B cell (primary cell): ENCODE measurements around the gene WDR87. TPM values are rescaled to one million over a fixed set of nuclear protein-coding genes. Genes with fewer than 3 reads are reported as not detected.

Experiments
- ATAC-seq: fragments of 200-7000 bp; cut with Tn5 transposase; one replicate; pipeline ENCODE4 v1.10.0; 2021; ENCODE audit warnings: low read depth, mild to moderate bottlenecking, moderate number of reproducible peaks, moderate library complexity
- CTCF ChIA-PET: fragments of 350-600 bp; sonication (Branson Sonifier 250); formaldehyde crosslinking; loops from one replicate; lab custom pipeline; 2021; ENCODE audit warnings: antibody characterized with exemption, inconsistent platforms; lab: Charles Lee
- POLR2A ChIA-PET: fragments of 350-600 bp; sonication (Branson Sonifier 250); formaldehyde crosslinking; loops from one replicate; lab custom pipeline; 2021; ENCODE audit warnings: antibody characterized with exemption; lab: Charles Lee
- DNase-seq: peaks from one replicate; pipeline ENCODE4 v3.0.0; 2013
- H2AFZ ChIP-seq: 2 replicates; pipeline ENCODE4 v1.6.1; 2012; ENCODE audit warnings: mild to moderate bottlenecking, low read depth, low read length; ENCODE audit not compliant: insufficient read depth, poor library complexity, severe bottlenecking
- H3K27ac ChIP-seq, 2 donors: 1 replicate in 1 of 2; 2 replicates in 1 of 2; pipeline ENCODE4 v1.5.1; 2012 to 2013; ENCODE audit warnings: low read length in 2 of 2, mild to moderate bottlenecking in 2 of 2, moderate library complexity in 1 of 2
- H3K27me3 ChIP-seq, 4 experiments: fragments of 200-600 bp in 1 of 4; sonication (generic) in 1 of 4; replicated peaks in 1 of 4; 1 replicate in 2 of 4; 2 replicates in 2 of 4; pipeline versions ENCODE4 v1.6.1 to v1.7.0; 2013 to 2016; ENCODE audit warnings: low read length in 3 of 4, mild to moderate bottlenecking in 2 of 4, mixed read lengths in 1 of 4, moderate library complexity in 1 of 4; ENCODE audit not compliant: insufficient read depth in 4 of 4, control insufficient read depth in 3 of 4; ENCODE audit errors: control extremely low read depth in 1 of 4
- H3K36me3 ChIP-seq, 2 experiments: replicated peaks in 1 of 2; 1 replicate in 1 of 2; 2 replicates in 1 of 2; pipeline versions ENCODE4 v1.6.1 to v1.7.1; 2013; ENCODE audit warnings: low read length in 1 of 2; ENCODE audit not compliant: insufficient read depth in 2 of 2, control insufficient read depth in 1 of 2; ENCODE audit errors: control extremely low read depth in 1 of 2, extremely low read depth in 1 of 2
- H3K4me1 ChIP-seq, 2 donors: fragments of 200-600 bp in 1 of 2; sonication (generic) in 1 of 2; 1 replicate in 1 of 2; 2 replicates in 1 of 2; pipeline versions ENCODE4 v1.5.1 to v1.6.1; 2013 to 2017; ENCODE audit warnings: low read length in 2 of 2; ENCODE audit not compliant: control insufficient read depth in 2 of 2, insufficient read depth in 2 of 2
- H3K4me2 ChIP-seq: replicated peaks from 2 replicates; pipeline ENCODE3; 2012; ENCODE audit warnings: mild to moderate bottlenecking, low read depth, low read length; ENCODE audit not compliant: poor library complexity, severe bottlenecking
- H3K4me3 ChIP-seq, 5 experiments: fragments of 200-600 bp in 1 of 5; sonication (generic) in 1 of 5; 1 replicate in 3 of 5; 2 replicates in 2 of 5; pipeline versions ENCODE4 v1.5.1 to v1.7.0; 2011 to 2016; ENCODE audit warnings: low read length in 4 of 5, mild to moderate bottlenecking in 4 of 5, low read depth in 2 of 5, control low read depth in 1 of 5, moderate library complexity in 1 of 5; ENCODE audit not compliant: insufficient read depth in 1 of 5; ENCODE audit errors: control extremely low read depth in 1 of 5, extremely low read depth in 1 of 5
- H3K79me2 ChIP-seq: fragments of 200-600 bp; sonication (generic); one replicate; pipeline ENCODE4 v1.6.0; 2016; ENCODE audit warnings: low read length; ENCODE audit not compliant: control insufficient read depth, insufficient read depth
- H3K9ac ChIP-seq: fragments of 200-600 bp; sonication (generic); 2 replicates; pipeline ENCODE4 v1.6.1; 2017; ENCODE audit warnings: mild to moderate bottlenecking, low read length, moderate library complexity
- H3K9me3 ChIP-seq, 3 donors: one replicate each; pipeline versions ENCODE4 v1.6.1 to v1.7.1; 2013; ENCODE audit warnings: low read length in 2 of 3; ENCODE audit not compliant: control insufficient read depth in 2 of 3, insufficient read depth in 1 of 3; ENCODE audit errors: control extremely low read depth in 1 of 3
- H4K20me1 ChIP-seq: 2 replicates; pipeline ENCODE4 v1.6.0; 2012; ENCODE audit warnings: mild to moderate bottlenecking, low read length; ENCODE audit not compliant: insufficient read depth, control insufficient read depth, poor library complexity, severe bottlenecking
- H3K27ac Mint-ChIP-seq: one replicate; pipeline ENCODE4 v1.8.0; 2021; ENCODE audit warnings: mixed read lengths
- H3K27me3 Mint-ChIP-seq: one replicate; pipeline ENCODE4 v1.8.0; 2021; ENCODE audit warnings: mixed read lengths
- H3K4me1 Mint-ChIP-seq: one replicate; pipeline ENCODE4 v1.8.0; 2021; ENCODE audit warnings: mixed read lengths
- H3K4me3 Mint-ChIP-seq: one replicate; pipeline ENCODE4 v1.8.0; 2021; ENCODE audit warnings: mixed read lengths
- H3K9me3 Mint-ChIP-seq: one replicate; pipeline ENCODE4 v1.8.0; 2022; ENCODE audit warnings: mixed read lengths; ENCODE audit not compliant: insufficient read depth
- CTCF ChIP-seq: fragments of 200-600 bp; IDR thresholded peaks from one replicate; pipeline ENCODE4 v1.8.0; 2022; ENCODE audit warnings: antibody characterized with exemption, mild to moderate bottlenecking
- EZH2 ChIP-seq: IDR thresholded peaks from 2 replicates; pipeline ENCODE4 v1.6.1; 2012; ENCODE audit warnings: borderline replicate concordance, low read depth, mild to moderate bottlenecking, moderate library complexity, low read length; ENCODE audit not compliant: insufficient read depth, poor library complexity, severe bottlenecking
- WGBS: methylation state at CpG from one replicate; pipeline ENCODE4 v1.1.5; 2013; ENCODE audit warnings: missing lambda C conversion rate; ENCODE audit not compliant: insufficient coverage; 5-methylcytosine and 5-hydroxymethylcytosine counted together
- intact Hi-C: fragments of 100-400 bp; cut with micrococcal nuclease; formaldehyde crosslinking; loops from one replicate; pipeline ENCODE4 v1.10.0; 2022
- polyA plus RNA-seq: library from polyadenylated mRNA; depleted of rRNA; stranded (reverse); fragments of >200 nt; gene quantifications from 2 replicates; pipeline ENCODE4 v1.2.3, GENCODE V29; 2012
- total RNA-seq, 2 donors: library from RNA; stranded (reverse); fragments of 120-200 nt in 1 of 2; gene quantifications; 1 replicate in 1 of 2; 2 replicates in 1 of 2; pipeline versions ENCODE4 v1.2.3 to v1.2.4, GENCODE V29; 2013 to 2022

Gene WDR87
- total and polyA plus RNA-seq, 2 donors (not counting 1 experiment from before 2014, with no cell fraction given) = not detected

GRCh38 chr19:37899966-37900365, 6.4 kb downstream of the WDR87 start:
- no peak for ATAC-seq
- H3K36me3 ChIP-seq = no peaks in the 10 kb centered on the region
- Mint-ChIP-seq H3K4me1 (peaks cover 20% of the 10 kb centered on the region), H3K27ac (no peak overlapping the region), H3K9me3 (no peaks in the 10 kb centered on the region), H3K4me3 (no peak overlapping the region), H3K27me3 (no peaks in the 10 kb centered on the region)
- no peak overlapping the region for H3K9ac ChIP-seq
- no peak overlapping the region for H2AFZ ChIP-seq
- no peaks in the 10 kb centered on the region for H3K79me2 ChIP-seq
- H3K4me2 ChIP-seq = no peak overlapping the region
- 69% methylated on average over 2 of the region's 2 CpGs for WGBS
- no peak for TF ChIP-seq CTCF
- no peak for TF ChIP-seq EZH2
- no peaks in the 10 kb centered on the region for H3K27me3 ChIP-seq
- intact Hi-C loops = loop anchor here (2.0 to 10.0 kb wide), 5 partner anchors 243 to 715 kb away; partner anchors contain the start of genes DPF1, EIF3K, MAP4K1 and PPP1R14A
- ChIA-PET POLR2A (interaction anchor here (0.6 kb wide), 4 partner anchors 58 to 498 kb away, joined by 3 to 11 read pairs (median 6); no protein-coding TSS in a partner anchor), CTCF (interaction anchor here (0.6 to 9.9 kb wide), 14 partner anchors 92 to 503 kb away, joined by 3 to 186 read pairs (median 5); partner anchors contain the start of gene FAM98C)
- no peak overlapping the region for H3K4me3 ChIP-seq
- H3K9me3 ChIP-seq = no peaks in the 10 kb centered on the region
- H4K20me1 ChIP-seq = no peaks in the 10 kb centered on the region
- H3K4me1 ChIP-seq = peaks cover 10 to 18% of the 10 kb centered on the region in 2 donors
- H3K27ac ChIP-seq = no peak overlapping the region
- DNase-seq = no peak

DNA sequence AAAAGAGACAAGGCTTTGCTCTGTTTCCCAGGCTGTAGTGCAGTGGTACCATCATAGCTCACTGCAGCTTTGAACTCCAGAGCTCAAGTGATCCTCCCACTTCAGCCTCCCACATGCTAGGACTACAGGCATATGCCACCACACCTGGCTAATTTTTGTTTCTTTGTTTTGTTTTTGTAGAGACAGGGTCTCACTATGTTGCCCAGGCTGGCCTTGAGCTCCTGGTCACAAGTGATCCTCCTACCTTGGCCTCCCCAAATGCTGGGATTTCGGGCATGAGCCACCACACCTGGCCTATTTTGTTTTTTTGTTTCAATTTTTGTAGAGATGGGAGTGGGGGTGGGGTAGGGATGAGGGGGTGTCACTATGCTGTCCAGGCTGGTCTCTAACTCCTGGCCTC, 6.9 kb downstream of the WDR87 start:
- WGBS = 60% methylated on average over 1 of the region's 1 CpG
- H3K27me3 ChIP-seq = no peaks in the 10 kb centered on the region
- H2AFZ ChIP-seq = no peak overlapping the region
- no peaks in the 10 kb centered on the region for H3K9me3 Mint-ChIP-seq
- H3K79me2 ChIP-seq = no peaks in the 10 kb centered on the region
- CTCF ChIA-PET = interaction anchor here (0.6 to 9.9 kb wide), 18 partner anchors 12 to 504 kb away, joined by 3 to 175 read pairs (median 4); partner anchors contain the start of gene FAM98C
- H3K4me2 ChIP-seq = no peak overlapping the region
- ATAC-seq = no peak
- no peak overlapping the region for H3K27ac Mint-ChIP-seq
- no peak for DNase-seq
- H3K9ac ChIP-seq = no peak overlapping the region
- H4K20me1 ChIP-seq = no peaks in the 10 kb centered on the region
- no peaks in the 10 kb centered on the region for H3K27me3 Mint-ChIP-seq
- H3K4me3 Mint-ChIP-seq = no peak overlapping the region
- H3K4me1 Mint-ChIP-seq = peaks cover 20% of the 10 kb centered on the region
- intact Hi-C loops = loop anchor here (2.0 to 5.0 kb wide), 3 partner anchors 243 to 358 kb away; partner anchors contain the start of gene PPP1R14A
- H3K4me3 ChIP-seq = no peak overlapping the region
- H3K9me3 ChIP-seq = no peaks in the 10 kb centered on the region
- POLR2A ChIA-PET = interaction anchor here (0.6 kb wide), 3 partner anchors 59 to 180 kb away, joined by 5 to 7 read pairs (median 5); no protein-coding TSS in a partner anchor
- no peak overlapping the region for H3K27ac ChIP-seq
- no peaks in the 10 kb centered on the region for H3K36me3 ChIP-seq
- TF ChIP-seq CTCF = no peak
- no peak for TF ChIP-seq EZH2
- H3K4me1 ChIP-seq = peaks cover 10 to 18% of the 10 kb centered on the region in 2 donors
